Forelimb muscle (tissue), 1 donor: ENCODE results near the gene KIAA2012. TPM values are rescaled to one million over a fixed set of nuclear protein-coding genes. Genes with fewer than 3 reads are reported as not detected.

ENCODE experiments used
- DNase-seq: peaks from one replicate; pipeline ENCODE4 v3.0.0-alpha.2; 2013; ENCODE audit warnings: low read depth
- polyA plus RNA-seq: library from polyadenylated mRNA; unstranded; fragments of 120-200 nt; gene quantifications from one replicate; pipeline ENCODE4 v1.2.1, GENCODE V29; 2013; ENCODE audit not compliant: insufficient read length

The KIAA2012 gene
- polyA plus RNA-seq: 0.37 TPM

- no peak for DNase-seq
Observed at GRCh38 chr2:202072737-202073401, at the start of gene KIAA2012. Gene KIAA2012, plus strand, starts transcription at chr2:202073255. Its CDS starts 373 bp downstream, at chr2:202073628.

GRCh38 chr2:202023904-202024266 lies 49.2 kb upstream of the KIAA2012 start:
- no peak for DNase-seq

- DNase-seq: no peak
Observed at GRCh38 chr2:202024871-202025270, 48.2 kb upstream of the KIAA2012 start.

- DNase-seq: no peak
Observed at GRCh38 chr2:202025816-202026215, 47.2 kb upstream of the KIAA2012 start.

GRCh38 chr2:202026507-202026906 lies 46.5 kb upstream of the KIAA2012 start:
- no peak for DNase-seq

- no peak for DNase-seq
Observed at GRCh38 chr2:202030691-202031090, 42.4 kb upstream of the KIAA2012 start.

GRCh38 chr2:202031246-202031951 lies 41.7 kb upstream of the KIAA2012 start:
- DNase-seq: no peak

- no peak for DNase-seq
Observed at GRCh38 chr2:202032846-202033316, 40.2 kb upstream of the KIAA2012 start.

- DNase-seq: no peak
Observed at GRCh38 chr2:202033317-202034248, 39.5 kb upstream of the KIAA2012 start, which contains the start of gene FZD7. Gene FZD7, plus strand, starts transcription at chr2:202033855. Its CDS starts 793 bp downstream, at chr2:202034648.

GRCh38 chr2:202034249-202035088 lies 38.6 kb upstream of the KIAA2012 start:
- DNase-seq: no peak

GRCh38 chr2:202035089-202035940 lies 37.7 kb upstream of the KIAA2012 start:
- no peak for DNase-seq

GRCh38 chr2:202035941-202036372 lies 37.1 kb upstream of the KIAA2012 start:
- DNase-seq: no peak

- no peak for DNase-seq
Observed at GRCh38 chr2:202036601-202037037, 36.4 kb upstream of the KIAA2012 start.

GRCh38 chr2:202037086-202037485 lies 36.0 kb upstream of the KIAA2012 start:
- no peak for DNase-seq

GRCh38 chr2:202038471-202039277 lies 34.4 kb upstream of the KIAA2012 start:
- no peak for DNase-seq

- no peak for DNase-seq
Observed at GRCh38 chr2:202039278-202040078, 33.6 kb upstream of the KIAA2012 start.

GRCh38 chr2:202040079-202040844 lies 32.8 kb upstream of the KIAA2012 start:
- DNase-seq: no peak
